Panc1 (cell line): Measurements from ENCODE around the gene ADAMTS18. TPM values are rescaled to one million over a fixed set of nuclear protein-coding genes. Genes with fewer than 3 reads are reported as not detected.
A peak's percentile ranks its signal among the peaks of the same experiment; 100 is the strongest.

ENCODE experiments used
- ATAC-seq: fragments of 200-7000 bp; cut with Tn5 transposase; 2 replicates; pipeline ENCODE4 v1.9.1; 2020; ENCODE audit warnings: mild to moderate bottlenecking, moderate library complexity
- BruUV-seq: library from RNA; stranded (reverse); fragments of 400-500 nt; replicated peaks from 2 replicates; lab custom pipeline; 2021; lab: Mats Ljungman, UMichigan
- CTCF ChIA-PET: fragments of 300-600 bp; sonication (Branson Sonifier 250); formaldehyde crosslinking; loops from one replicate; lab custom pipeline; 2022; ENCODE audit warnings: antibody characterized with exemption; lab: Charles Lee
- POLR2A ChIA-PET: fragments of 300-600 bp; sonication (Branson Sonifier 250); formaldehyde crosslinking; loops from one replicate; lab custom pipeline; 2022; ENCODE audit warnings: antibody characterized with exemption; lab: Charles Lee
- DNase-seq: peaks from one replicate; pipeline ENCODE4 v3.0.0-alpha.2; 2010; ENCODE audit warnings: low read depth, low spot score
- H3K27ac ChIP-seq: 2 replicates; pipeline ENCODE4 v1.5.1; 2011; ENCODE audit warnings: mild to moderate bottlenecking, low read length, inconsistent platforms
- H3K27me3 ChIP-seq: fragments of 200-500 bp; sonication (Bioruptor generic); 2 replicates; pipeline ENCODE4 v1.6.0; 2014; ENCODE audit warnings: low read length, inconsistent platforms; ENCODE audit not compliant: control insufficient read depth, insufficient read depth
- H3K36me3 ChIP-seq: fragments of 200-500 bp; sonication (Bioruptor generic); 2 replicates; pipeline ENCODE4 v1.5.1; 2014; ENCODE audit warnings: inconsistent platforms, mild to moderate bottlenecking, low read length, moderate library complexity; ENCODE audit not compliant: control insufficient read depth, insufficient read depth
- H3K4me1 ChIP-seq: 2 replicates; pipeline ENCODE4 v1.5.1; 2011; ENCODE audit warnings: inconsistent platforms, mild to moderate bottlenecking, low read length, moderate library complexity; ENCODE audit not compliant: control insufficient read depth, insufficient read depth
- H3K4me3 ChIP-seq, 2 experiments: 2 replicates each; pipeline ENCODE4 v1.5.1; 2011 to 2012; ENCODE audit warnings: low read depth in 2 of 2, low read length in 2 of 2, mild to moderate bottlenecking in 2 of 2, inconsistent platforms in 1 of 2, moderate library complexity in 1 of 2
- H3K9me3 ChIP-seq: fragments of 200-500 bp; sonication (Bioruptor generic); 2 replicates; pipeline ENCODE4 v1.5.1; 2014; ENCODE audit warnings: low read depth, mild to moderate bottlenecking, inconsistent platforms, low read length, moderate library complexity; ENCODE audit not compliant: control insufficient read depth, insufficient read depth
- CTCF ChIP-seq: fragments of 450-650 bp; IDR thresholded peaks from 2 replicates; pipeline ENCODE4 v1.5.1; 2017; ENCODE audit warnings: mild to moderate bottlenecking
- POLR2AphosphoS5 ChIP-seq: IDR thresholded peaks from 2 replicates; pipeline ENCODE4 v1.6.1; 2012; ENCODE audit warnings: mild to moderate bottlenecking, low read depth, low read length, moderate library complexity
- REST ChIP-seq, 2 experiments: IDR thresholded peaks; 2 replicates each; pipeline ENCODE4 v1.6.1; 2011 to 2012; ENCODE audit warnings: low read depth in 2 of 2, control low read depth in 1 of 2, low read length in 1 of 2, mild to moderate bottlenecking in 1 of 2, moderate library complexity in 1 of 2; ENCODE audit not compliant: insufficient read depth in 1 of 2
- SIN3A ChIP-seq: IDR thresholded peaks from 2 replicates; pipeline ENCODE4 v1.6.1; 2012; ENCODE audit warnings: low read depth, mild to moderate bottlenecking, low read length, moderate library complexity, borderline replicate concordance; ENCODE audit not compliant: insufficient read depth
- TCF7L2 ChIP-seq: IDR thresholded peaks from 2 replicates; pipeline ENCODE4 v1.6.1; 2011; ENCODE audit warnings: mild to moderate bottlenecking, low read depth, low read length, inconsistent platforms
- in situ Hi-C: cut with HindIII; loops from 2 replicates; pipeline ENCODE4 v1.10.0; 2016; ENCODE audit warnings: low sequenced_read_pairs, low pct_unique_long_range_greater_than_20kb
- intact Hi-C: fragments of 100-400 bp; cut with micrococcal nuclease; formaldehyde crosslinking; loops from one replicate; pipeline ENCODE4 v1.10.0; 2022; ENCODE audit not compliant: unreplicated experiment
- total RNA-seq: library from RNA; stranded (reverse); gene quantifications from one replicate; pipeline ENCODE4 v1.2.1, GENCODE V29; 2021; ENCODE audit not compliant: unreplicated experiment

ADAMTS18 gene
- total RNA-seq, 1 experiment from 2014 or later: not detected

DNA sequence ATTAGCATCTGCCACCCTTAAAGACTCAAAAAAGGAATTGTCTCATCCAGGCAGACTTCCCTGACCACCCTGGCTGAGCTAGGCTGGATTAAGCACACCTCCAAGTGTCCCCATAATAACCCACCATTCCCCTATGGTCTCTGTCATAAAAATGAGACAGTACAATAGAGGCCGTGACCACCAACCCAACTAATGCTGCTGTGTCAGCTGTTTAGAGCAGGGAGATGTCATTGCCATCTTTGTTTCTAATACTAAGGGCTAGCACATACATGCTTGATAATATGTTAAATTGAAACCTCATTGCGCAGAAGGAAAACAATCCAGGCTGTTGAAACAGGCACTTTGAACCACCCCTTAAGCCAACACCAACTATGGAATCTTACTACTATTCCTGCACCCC is 7.2 kb upstream of the ADAMTS18 start:
- intact Hi-C loops: no loop called here
- ATAC-seq: no peak

DNA sequence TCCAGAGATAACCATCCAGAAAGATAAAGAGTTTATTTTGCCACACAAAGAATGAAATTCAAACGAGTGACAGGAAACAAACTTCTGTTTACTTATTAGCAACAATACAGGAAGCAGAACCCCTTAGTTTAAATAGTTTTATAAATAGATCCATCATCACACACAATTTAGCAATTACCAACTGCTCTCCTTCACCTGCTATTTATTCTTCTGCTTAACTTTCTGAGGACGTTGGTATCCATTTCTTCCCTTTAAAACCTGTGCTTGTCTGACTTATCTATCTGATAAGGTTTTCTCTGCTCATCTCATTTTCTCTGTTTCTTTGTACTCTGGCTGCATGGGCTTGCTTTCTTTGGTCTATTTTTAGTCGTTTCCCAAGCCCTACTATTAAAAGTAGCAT is 4.3 kb upstream of the ADAMTS18 start:
- ATAC-seq (no peak), DNase-seq (no peak)
- intact Hi-C loops (loop anchor here (5.0 kb wide), 1 partner anchor 143 kb away; no protein-coding TSS in a partner anchor), in situ Hi-C loops (no loop called here)
- H3K4me1 ChIP-seq: peaks cover 3% of the 10 kb centered on the region; the same call in 1 of the 2 replicates
- no peak overlapping the region for H3K4me3 ChIP-seq
- peak overlapping the region; percentile 51; the same call in 1 of the 2 replicates for H3K27ac ChIP-seq
- BruUV-seq: no TSS peak
- H3K9me3 ChIP-seq: no peaks in the 10 kb centered on the region
- no peaks in the 10 kb centered on the region for H3K27me3 ChIP-seq
- TF ChIP-seq SIN3A (no peak), TCF7L2 (no peak), POLR2AphosphoS5 (no peak), CTCF (no peak), REST (IDR thresholded peaks at IDR 0.05; ENCODE audit: insufficient read depth in 1 of 2, low read depth in 2 of 2, low read length in 1 of 2) (no peak)
- CTCF ChIA-PET: no interaction called here
- POLR2A ChIA-PET: no interaction called here
- H3K36me3 ChIP-seq: no peaks in the 10 kb centered on the region

More for the DNA sequence above, 7.2 kb upstream of the ADAMTS18 start:
- no TSS peak for BruUV-seq
- Histone ChIP-seq H3K36me3 (no peaks in the 10 kb centered on the region), H3K9me3 (no peaks in the 10 kb centered on the region), H3K27ac (no peak overlapping the region), H3K4me1 (0 out of 2 replicates have a peak, but pooled peaks cover 3% of the 10 kb centered on the region), H3K27me3 (no peaks in the 10 kb centered on the region), H3K4me3 (no peak overlapping the region)
- DNase-seq: no peak
- in situ Hi-C loops: no loop called here
- ChIA-PET POLR2A (no interaction called here), CTCF (no interaction called here)
- TF ChIP-seq REST (IDR thresholded peaks at IDR 0.05; ENCODE audit: insufficient read depth in 1 of 2, low read depth in 2 of 2, low read length in 1 of 2) (no peak), SIN3A (no peak), CTCF (no peak), TCF7L2 (no peak), POLR2AphosphoS5 (no peak)
